HEK293 (cell line): ENCODE measurements around the gene F10.

Experiments used
- ATF2 ChIP-seq: fragments of 450-650 bp; formaldehyde crosslinking; IDR thresholded peaks from 2 replicates; pipeline ENCODE4 v1.5.1; 2016; ENCODE audit warnings: missing biosample characterization, missing genetic modification characterization, low read depth
- CTCF ChIP-seq: fragments of 450-650 bp; formaldehyde crosslinking; IDR thresholded peaks from 2 replicates; pipeline ENCODE4 v1.5.1; 2016; ENCODE audit warnings: missing biosample characterization, missing genetic modification characterization
- GLIS2 ChIP-seq: fragments of 450-650 bp; formaldehyde crosslinking; IDR thresholded peaks from 2 replicates; pipeline ENCODE4 v1.5.1; 2016; ENCODE audit warnings: missing biosample characterization, missing genetic modification characterization
- MYNN ChIP-seq: fragments of 450-650 bp; formaldehyde crosslinking; IDR thresholded peaks from 2 replicates; pipeline ENCODE4 v1.5.1; 2016; ENCODE audit warnings: missing biosample characterization, missing genetic modification characterization, borderline replicate concordance
- SP7 ChIP-seq: fragments of 450-650 bp; formaldehyde crosslinking; IDR thresholded peaks from 2 replicates; pipeline ENCODE4 v1.5.1; 2016; ENCODE audit warnings: missing biosample characterization, missing genetic modification characterization
- YY1 ChIP-seq: fragments of 450-650 bp; formaldehyde crosslinking; IDR thresholded peaks from 2 replicates; pipeline ENCODE4 v1.5.1; 2018; ENCODE audit warnings: missing biosample characterization, missing genetic modification characterization
- ZBTB21 ChIP-seq: fragments of 450-650 bp; formaldehyde crosslinking; IDR thresholded peaks from 2 replicates; pipeline ENCODE4 v1.5.1; 2017; ENCODE audit warnings: missing biosample characterization, missing genetic modification characterization
- ZFP3 ChIP-seq: fragments of 450-650 bp; formaldehyde crosslinking; IDR thresholded peaks from 2 replicates; pipeline ENCODE4 v1.5.1; 2016; ENCODE audit warnings: low read depth, missing biosample characterization, missing genetic modification characterization
- ZNF133 ChIP-seq: fragments of 450-650 bp; formaldehyde crosslinking; IDR thresholded peaks from 2 replicates; pipeline ENCODE4 v1.5.1; 2016; ENCODE audit warnings: missing biosample characterization, missing genetic modification characterization
- ZNF239 ChIP-seq: fragments of 450-650 bp; formaldehyde crosslinking; IDR thresholded peaks from 2 replicates; pipeline ENCODE4 v1.5.1; 2016; ENCODE audit warnings: missing biosample characterization, missing genetic modification characterization
- ZNF24 ChIP-seq: fragments of 450-650 bp; formaldehyde crosslinking; IDR thresholded peaks from 2 replicates; pipeline ENCODE4 v1.5.1; 2016; ENCODE audit warnings: missing biosample characterization, missing genetic modification characterization
- ZNF274 ChIP-seq, 2 experiments: fragments of 200-500 bp in 1 of 2; fragments of 450-650 bp in 1 of 2; sonication (Bioruptor generic) in 1 of 2; formaldehyde crosslinking in 1 of 2; IDR thresholded peaks; 2 replicates each; pipeline versions ENCODE4 v1.5.1 to v1.6.1; 2014 to 2016; ENCODE audit warnings: borderline replicate concordance in 1 of 2, inconsistent platforms in 1 of 2, low read length in 1 of 2, missing biosample characterization in 1 of 2, missing genetic modification characterization in 1 of 2
- ZNF560 ChIP-seq: fragments of 450-650 bp; formaldehyde crosslinking; IDR thresholded peaks from 2 replicates; pipeline ENCODE4 v1.5.1; 2017; ENCODE audit warnings: missing biosample characterization, missing genetic modification characterization, borderline replicate concordance
- ZNF639 ChIP-seq: fragments of 450-650 bp; formaldehyde crosslinking; IDR thresholded peaks from 2 replicates; pipeline ENCODE4 v1.5.1; 2016; ENCODE audit warnings: missing biosample characterization, missing genetic modification characterization

- no peak for TF ChIP-seq CTCF
- TF ChIP-seq MYNN (tag by site-specific recombination) = no peak
- TF ChIP-seq ZBTB21 = no peak
- no peak for TF ChIP-seq ZFP3 (tag by site-specific recombination)
- TF ChIP-seq ZNF133 (tag by site-specific recombination) = no peak
- TF ChIP-seq YY1 (tag by site-specific recombination) = no peak
- TF ChIP-seq ATF2 (tag by site-specific recombination) = no peak
- TF ChIP-seq ZNF560 (tag by site-specific recombination) = no peak
- no peak for TF ChIP-seq ZNF639
- TF ChIP-seq ZNF239 (tag by site-specific recombination) = no peak
- TF ChIP-seq ZNF24 (tag by site-specific recombination) = no peak
- TF ChIP-seq GLIS2 (tag by site-specific recombination) = no peak
- no peak for TF ChIP-seq SP7 (tag by site-specific recombination)
- TF ChIP-seq ZNF274 (IDR thresholded peaks at IDR 0.05; ENCODE audit: low read length) = no peak
- TF ChIP-seq ZNF274 (tag by site-specific recombination; IDR thresholded peaks at IDR 0.05; ENCODE audit: borderline replicate concordance) = no peak
Measured at GRCh38 chr13:113145496-113145895, 22.9 kb downstream of the F10 start.
